H9 (cell line): ENCODE data around the gene COMTD1. TPM values are rescaled to one million over a fixed set of nuclear protein-coding genes. Genes with fewer than 3 reads are reported as not detected.

Source experiments
- DNase-seq: peaks from one replicate; pipeline ENCODE4 v3.0.0-alpha.2; 2017
- H2AFZ ChIP-seq: one replicate; pipeline ENCODE4 v1.6.1; 2013; ENCODE audit warnings: mild to moderate bottlenecking, low read length, control low read depth, moderate library complexity
- H2AK5ac ChIP-seq: 2 replicates; pipeline ENCODE4 v1.6.1; 2013; ENCODE audit warnings: low read length, control low read depth, mixed read lengths; ENCODE audit not compliant: insufficient read length
- H2BK120ac ChIP-seq: one replicate; pipeline ENCODE4 v1.6.1; 2013; ENCODE audit warnings: low read depth, mild to moderate bottlenecking, low read length, control low read depth, inconsistent platforms; ENCODE audit not compliant: poor library complexity, severe bottlenecking
- H2BK12ac ChIP-seq: 2 replicates; pipeline ENCODE4 v1.6.1; 2013; ENCODE audit warnings: low read length, control low read depth, mixed read lengths, low read depth; ENCODE audit not compliant: insufficient read length
- H2BK15ac ChIP-seq: 2 replicates; pipeline ENCODE4 v1.6.1; 2013; ENCODE audit warnings: low read depth, low read length, control low read depth
- H2BK20ac ChIP-seq: one replicate; pipeline ENCODE4 v1.6.1; 2013; ENCODE audit warnings: low read depth, mild to moderate bottlenecking, low read length, control low read depth, inconsistent platforms; ENCODE audit not compliant: poor library complexity, severe bottlenecking
- H2BK5ac ChIP-seq: 2 replicates; pipeline ENCODE4 v1.6.1; 2013; ENCODE audit warnings: low read length, control low read depth, mixed read lengths; ENCODE audit not compliant: insufficient read length
- H3K14ac ChIP-seq: 2 replicates; pipeline ENCODE4 v1.6.1; 2013; ENCODE audit warnings: low read length, control low read depth; ENCODE audit not compliant: insufficient read depth
- H3K18ac ChIP-seq: 2 replicates; pipeline ENCODE4 v1.6.1; 2013; ENCODE audit warnings: low read depth, mild to moderate bottlenecking, mixed read lengths, low read length, control low read depth; ENCODE audit not compliant: insufficient read length
- H3K23ac ChIP-seq: 2 replicates; pipeline ENCODE4 v1.6.1; 2013; ENCODE audit warnings: low read length, control low read depth, mixed read lengths, low read depth; ENCODE audit not compliant: insufficient read length
- H3K23me2 ChIP-seq: 2 replicates; pipeline ENCODE4 v1.6.1; 2013; ENCODE audit warnings: low read depth, mild to moderate bottlenecking, mixed read lengths, low read length, control low read depth; ENCODE audit not compliant: insufficient read length, poor library complexity, severe bottlenecking
- H3K27ac ChIP-seq: 2 replicates; pipeline ENCODE4 v1.5.1; 2013; ENCODE audit warnings: low read length, control low read depth, mixed read lengths, low read depth; ENCODE audit not compliant: insufficient read length
- H3K27me3 ChIP-seq: 2 replicates; pipeline ENCODE4 v1.6.1; 2013; ENCODE audit warnings: low read length, control low read depth, inconsistent platforms; ENCODE audit not compliant: insufficient read depth
- H3K4ac ChIP-seq: 2 replicates; pipeline ENCODE4 v1.6.1; 2013; ENCODE audit warnings: low read depth, mild to moderate bottlenecking, control low read depth, inconsistent platforms, low read length, moderate library complexity
- H3K4me1 ChIP-seq: 2 replicates; pipeline ENCODE4 v1.6.1; 2013; ENCODE audit warnings: low read length, control low read depth, inconsistent platforms; ENCODE audit not compliant: insufficient read depth
- H3K4me2 ChIP-seq: 2 replicates; pipeline ENCODE4 v1.6.1; 2013; ENCODE audit warnings: low read length, control low read depth, mixed read lengths; ENCODE audit not compliant: insufficient read length, insufficient read depth
- H3K56ac ChIP-seq: 2 replicates; pipeline ENCODE4 v1.6.1; 2013; ENCODE audit warnings: low read depth, mild to moderate bottlenecking, mixed read lengths, low read length, control low read depth; ENCODE audit not compliant: insufficient read length
- H3K79me1 ChIP-seq: 2 replicates; pipeline ENCODE4 v1.6.1; 2013; ENCODE audit warnings: low read depth, mild to moderate bottlenecking, moderate library complexity, low read length, control low read depth, inconsistent platforms; ENCODE audit not compliant: insufficient read depth, poor library complexity, severe bottlenecking
- H3K79me2 ChIP-seq: 2 replicates; pipeline ENCODE4 v1.6.1; 2013; ENCODE audit warnings: low read length, control low read depth, inconsistent platforms; ENCODE audit not compliant: insufficient read depth
- H3K9ac ChIP-seq: 2 replicates; pipeline ENCODE4 v1.6.1; 2013; ENCODE audit warnings: low read length, control low read depth, mixed read lengths; ENCODE audit not compliant: insufficient read length; ENCODE audit errors: extremely low read depth
- H3K9me3 ChIP-seq: one replicate; pipeline ENCODE4 v1.6.1; 2013; ENCODE audit warnings: low read depth, low read length, inconsistent platforms; ENCODE audit not compliant: control insufficient read depth
- H3T11ph ChIP-seq: one replicate; pipeline ENCODE4 v1.6.1; 2013; ENCODE audit warnings: mild to moderate bottlenecking, low read length, control low read depth, inconsistent platforms
- H4K20me1 ChIP-seq: one replicate; pipeline ENCODE4 v1.6.1; 2013; ENCODE audit not compliant: control insufficient read depth, insufficient read length, insufficient read depth
- H4K5ac ChIP-seq: 2 replicates; pipeline ENCODE4 v1.6.1; 2013; ENCODE audit warnings: low read depth, mild to moderate bottlenecking, mixed read lengths, low read length, control low read depth; ENCODE audit not compliant: insufficient read length
- H4K8ac ChIP-seq: replicated peaks from 2 replicates; pipeline ENCODE4 v1.6.1; 2013; ENCODE audit warnings: low read length, control low read depth, mixed read lengths, low read depth; ENCODE audit not compliant: insufficient read length
- H4K91ac ChIP-seq: 2 replicates; pipeline ENCODE4 v1.6.1; 2013; ENCODE audit warnings: low read depth, mild to moderate bottlenecking, moderate library complexity, mixed read lengths, low read length, control low read depth; ENCODE audit not compliant: insufficient read length
- H3K27ac Mint-ChIP-seq, 3 experiments: 2 replicates in 2 of 3; 3 replicates in 1 of 3; pipeline ENCODE4 v1.8.0; 2020 to 2021; ENCODE audit warnings: mixed read lengths in 3 of 3, mild to moderate bottlenecking in 1 of 3, moderate library complexity in 1 of 3
- H3K27me3 Mint-ChIP-seq: 2 replicates; pipeline ENCODE4 v1.8.0; 2021; ENCODE audit warnings: low read depth, mild to moderate bottlenecking, moderate library complexity, mixed read lengths
- H3K36me3 Mint-ChIP-seq, 3 experiments: 2 replicates in 2 of 3; 3 replicates in 1 of 3; pipeline ENCODE4 v1.8.0; 2020 to 2021; ENCODE audit warnings: low read depth in 3 of 3, mixed read lengths in 3 of 3; ENCODE audit not compliant: insufficient read depth in 1 of 3
- H3K4me1 Mint-ChIP-seq, 2 experiments: 2 replicates each; pipeline ENCODE4 v1.8.0; 2020; ENCODE audit warnings: mixed read lengths in 2 of 2
- H3K4me3 Mint-ChIP-seq, 2 experiments: 2 replicates in 1 of 2; 3 replicates in 1 of 2; pipeline ENCODE4 v1.8.0; 2020 to 2021; ENCODE audit warnings: mild to moderate bottlenecking in 2 of 2, mixed read lengths in 2 of 2, moderate library complexity in 1 of 2
- H3K9me3 Mint-ChIP-seq, 2 experiments: 2 replicates in 1 of 2; 3 replicates in 1 of 2; pipeline ENCODE4 v1.8.0; 2020; ENCODE audit warnings: mild to moderate bottlenecking in 2 of 2, mixed read lengths in 2 of 2, moderate library complexity in 1 of 2
- WGBS: extraction: QIAGEN DNeasy Blood & Tissue Kit; methylation state at CpG from one replicate; pipeline ENCODE4 v1.1.7; 2013; ENCODE audit warnings: missing lambda C conversion rate, low lambda C conversion rate, mixed read lengths; ENCODE audit not compliant: insufficient read length; ENCODE audit errors: extremely low coverage; 5-methylcytosine and 5-hydroxymethylcytosine counted together
- total RNA-seq: library from RNA; stranded (reverse); gene quantifications from 2 replicates; pipeline ENCODE4 v1.2.1, GENCODE V29; 2021
- TF ChIP-seq, protein P1 (sequence below): fragments of 200-600 bp; sonication (generic); conservative IDR thresholded peaks from 3 replicates; pipeline ENCODE4 v1.8.0; 2021; ENCODE audit warnings: antibody characterized with exemption, mild to moderate bottlenecking

The COMTD1 gene
- total RNA-seq, 1 experiment from 2014 or later = 28.3 TPM

DNA sequence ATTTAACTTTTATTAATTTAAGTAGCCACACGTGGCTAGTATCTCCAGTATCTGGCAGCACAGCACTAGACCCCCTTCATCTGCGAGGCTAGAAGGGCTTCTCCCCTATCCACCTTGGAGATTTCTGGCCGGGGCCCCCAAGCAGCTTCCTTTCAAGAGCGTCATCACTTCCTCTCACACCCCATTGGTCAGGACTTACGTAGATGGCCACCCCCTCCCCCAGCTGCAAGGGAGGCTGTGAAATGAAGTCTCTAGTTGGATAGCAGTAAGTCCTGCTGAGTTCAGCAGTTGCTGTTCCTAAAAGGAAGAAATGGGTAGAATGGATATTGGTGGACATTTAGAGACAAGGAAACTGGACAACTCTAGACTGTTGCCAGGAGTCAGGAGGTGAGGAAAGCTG is 33.8 kb upstream of the COMTD1 start:
- H2BK15ac ChIP-seq = no peak overlapping the region
- no peaks in the 10 kb centered on the region for H3K79me2 ChIP-seq
- no peak overlapping the region for H2BK120ac ChIP-seq
- H3K9me3 ChIP-seq = no peaks in the 10 kb centered on the region
- H2AFZ ChIP-seq = no peak overlapping the region
- no peaks in the 10 kb centered on the region for H3K79me1 ChIP-seq
- H4K8ac ChIP-seq = no peak overlapping the region
- no peaks in the 10 kb centered on the region for H4K20me1 ChIP-seq
- no peaks in the 10 kb centered on the region; the same call in 1 of the 2 replicates for H3K27me3 ChIP-seq
- no peak overlapping the region for H2BK5ac ChIP-seq
- no peak overlapping the region for H2AK5ac ChIP-seq
- H3K9ac ChIP-seq = no peak overlapping the region
- H3K27ac Mint-ChIP-seq = no peak overlapping the region
- H3K4me3 Mint-ChIP-seq = no peak overlapping the region
- H3K27me3 Mint-ChIP-seq = no peaks in the 10 kb centered on the region
- H3K18ac ChIP-seq = no peak overlapping the region
- no CpG with 5 or more reads among the region's 5 CpGs for WGBS
- H2BK20ac ChIP-seq = no peak overlapping the region
- no peak overlapping the region for H4K5ac ChIP-seq
- H2BK12ac ChIP-seq = no peak overlapping the region
- peaks cover 2 to 5% of the 10 kb centered on the region in 2 experiments for H3K4me1 Mint-ChIP-seq
- H3K23me2 ChIP-seq = no peaks in the 10 kb centered on the region
- no peaks in the 10 kb centered on the region for H3K9me3 Mint-ChIP-seq
- H3K56ac ChIP-seq = no peak overlapping the region
- no peak overlapping the region for H3K23ac ChIP-seq
- no peak overlapping the region for H4K91ac ChIP-seq
- no peak overlapping the region for H3K4ac ChIP-seq
- no peak overlapping the region for H3K14ac ChIP-seq
- H3T11ph ChIP-seq = no peak overlapping the region
- no peak overlapping the region for H3K27ac ChIP-seq
- H3K36me3 Mint-ChIP-seq = no peaks in the 10 kb centered on the region; a peak in 1 of 7 replicates
- TF ChIP-seq, protein P1, sequence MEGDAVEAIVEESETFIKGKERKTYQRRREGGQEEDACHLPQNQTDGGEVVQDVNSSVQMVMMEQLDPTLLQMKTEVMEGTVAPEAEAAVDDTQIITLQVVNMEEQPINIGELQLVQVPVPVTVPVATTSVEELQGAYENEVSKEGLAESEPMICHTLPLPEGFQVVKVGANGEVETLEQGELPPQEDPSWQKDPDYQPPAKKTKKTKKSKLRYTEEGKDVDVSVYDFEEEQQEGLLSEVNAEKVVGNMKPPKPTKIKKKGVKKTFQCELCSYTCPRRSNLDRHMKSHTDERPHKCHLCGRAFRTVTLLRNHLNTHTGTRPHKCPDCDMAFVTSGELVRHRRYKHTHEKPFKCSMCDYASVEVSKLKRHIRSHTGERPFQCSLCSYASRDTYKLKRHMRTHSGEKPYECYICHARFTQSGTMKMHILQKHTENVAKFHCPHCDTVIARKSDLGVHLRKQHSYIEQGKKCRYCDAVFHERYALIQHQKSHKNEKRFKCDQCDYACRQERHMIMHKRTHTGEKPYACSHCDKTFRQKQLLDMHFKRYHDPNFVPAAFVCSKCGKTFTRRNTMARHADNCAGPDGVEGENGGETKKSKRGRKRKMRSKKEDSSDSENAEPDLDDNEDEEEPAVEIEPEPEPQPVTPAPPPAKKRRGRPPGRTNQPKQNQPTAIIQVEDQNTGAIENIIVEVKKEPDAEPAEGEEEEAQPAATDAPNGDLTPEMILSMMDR = no peak
- no peak overlapping the region for H3K4me2 ChIP-seq
- no peak for DNase-seq
- no peaks in the 10 kb centered on the region for H3K4me1 ChIP-seq
